NT2/D1 (cell line): ENCODE measurements around the gene RNF113A.

Experiments
- DNase-seq: peaks from one replicate; pipeline ENCODE4 v3.0.0-alpha.2; 2011; ENCODE audit warnings: low read depth, low spot score
- H3K27me3 ChIP-seq: 2 replicates; pipeline ENCODE4 v1.6.0; 2011; ENCODE audit warnings: mild to moderate bottlenecking; ENCODE audit not compliant: insufficient read length, insufficient read depth
- H3K36me3 ChIP-seq: 2 replicates; pipeline ENCODE4 v1.6.1; 2011; ENCODE audit warnings: mild to moderate bottlenecking, low read length, mixed read lengths; ENCODE audit not compliant: insufficient read depth, insufficient read length
- H3K4me1 ChIP-seq: 2 replicates; pipeline ENCODE4 v1.5.1; 2011; ENCODE audit not compliant: insufficient read depth, insufficient read length
- H3K4me3 ChIP-seq: 2 replicates; pipeline ENCODE4 v1.5.1; 2011; ENCODE audit warnings: low read depth; ENCODE audit not compliant: insufficient read length
- H3K9ac ChIP-seq: 2 replicates; pipeline ENCODE4 v1.6.0; 2011; ENCODE audit warnings: low read depth; ENCODE audit not compliant: insufficient read length
- H3K9me3 ChIP-seq: 2 replicates; pipeline ENCODE4 v1.5.1; 2011; ENCODE audit warnings: mild to moderate bottlenecking, low read length; ENCODE audit not compliant: insufficient read depth
- SUZ12 ChIP-seq: IDR thresholded peaks from 2 replicates; pipeline ENCODE4 v1.6.1; 2011; ENCODE audit not compliant: insufficient read length, insufficient read depth; ENCODE audit errors: extremely low read depth
- YY1 ChIP-seq: IDR thresholded peaks from 2 replicates; pipeline ENCODE4 v1.6.1; 2011; ENCODE audit not compliant: insufficient read length, insufficient read depth
- ZNF274 ChIP-seq: IDR thresholded peaks from 2 replicates; pipeline ENCODE4 v1.6.1; 2011; ENCODE audit warnings: mild to moderate bottlenecking, low read depth, low read length

The RNF113A gene

DNA sequence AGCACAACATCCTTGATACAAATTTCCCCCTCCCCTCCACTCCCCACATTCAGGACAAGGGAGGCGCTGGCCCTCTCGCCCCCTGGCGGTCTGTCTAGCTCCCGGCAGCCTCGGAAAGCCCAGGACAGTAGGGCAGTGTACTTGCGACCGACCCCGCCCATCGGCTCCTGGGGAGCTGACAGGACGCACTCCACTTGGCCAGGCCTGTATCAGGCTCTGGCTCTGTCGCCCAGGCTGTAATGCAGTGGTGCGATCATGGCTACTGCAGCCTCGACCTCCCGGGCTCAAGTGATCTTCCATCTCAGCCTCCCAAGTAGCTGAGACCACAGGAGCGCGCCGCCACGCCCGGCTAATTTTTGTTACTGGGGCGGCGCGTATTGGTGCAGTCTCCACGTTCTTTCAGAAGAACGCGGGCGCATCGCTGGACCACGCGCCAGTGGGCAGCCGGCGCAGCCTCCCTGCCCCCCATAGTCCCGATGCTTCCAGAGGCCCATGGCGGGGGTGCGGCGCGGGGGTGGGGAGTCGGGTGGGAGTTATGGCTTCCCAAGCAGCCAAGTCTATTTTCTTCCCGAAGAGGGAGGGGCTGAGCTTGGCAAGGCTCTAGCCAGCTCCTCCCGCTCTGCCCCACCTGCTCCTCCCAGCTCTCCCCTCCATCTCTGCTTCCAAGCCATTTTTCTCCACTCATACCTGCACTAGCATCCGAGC lies 16.3 kb upstream of the RNF113A start:
- Histone ChIP-seq H3K9me3 (no peaks in the 10 kb centered on the region), H3K4me3 (peak overlapping the region; percentile 57), H3K4me1 (no peaks in the 10 kb centered on the region), H3K27me3 (no peaks in the 10 kb centered on the region), H3K9ac (peak overlapping the region; percentile 56), H3K36me3 (no peaks in the 10 kb centered on the region)
- TF ChIP-seq SUZ12 (no peak), ZNF274 (no peak), YY1 (no peak)
- DNase-seq: peak; percentile 77

DNA sequence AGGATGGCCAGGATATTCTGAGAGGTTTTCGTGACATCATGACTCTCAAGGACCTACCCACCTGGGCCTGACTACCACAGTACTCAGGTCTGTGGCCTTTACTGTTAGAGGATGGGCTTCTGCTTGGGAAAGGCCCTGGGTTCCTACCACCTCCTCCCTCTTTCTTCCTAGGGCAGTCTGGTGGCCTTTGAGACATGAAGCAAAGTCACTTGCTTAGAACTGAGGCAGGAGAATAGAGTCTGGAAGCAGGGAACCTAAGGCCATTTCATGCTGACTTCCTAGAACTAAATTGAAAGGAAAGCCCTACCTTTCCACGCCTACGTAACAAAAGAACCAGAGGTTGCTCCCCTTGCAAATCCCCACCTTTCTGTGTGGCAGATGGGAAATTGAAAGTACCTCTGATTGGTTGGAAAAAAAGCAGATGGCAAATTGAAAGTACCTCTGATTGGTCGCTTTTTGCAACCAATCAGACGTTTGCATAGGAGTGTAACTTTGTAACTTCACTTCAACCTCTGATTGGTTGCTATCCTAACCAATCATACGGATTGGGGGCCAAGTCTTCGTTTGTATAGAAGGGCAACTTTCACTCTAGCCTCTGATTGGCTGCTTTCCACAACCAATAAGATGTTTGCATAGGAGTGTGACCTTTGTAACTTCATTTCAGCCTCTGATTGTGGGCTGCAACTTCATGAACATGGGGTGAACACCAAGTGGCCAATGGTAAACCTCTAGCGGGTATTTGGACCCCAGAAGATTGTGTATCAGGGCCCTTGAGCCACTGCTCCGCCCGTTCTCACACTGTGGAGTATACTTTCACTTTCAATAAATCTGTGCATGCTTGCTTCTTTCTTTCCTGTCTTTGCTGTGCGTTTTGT lies 14.3 kb upstream of the RNF113A start:
- Histone ChIP-seq H3K36me3 (no peaks in the 10 kb centered on the region), H3K27me3 (no peaks in the 10 kb centered on the region), H3K4me3 (no peak overlapping the region), H3K9me3 (no peaks in the 10 kb centered on the region), H3K9ac (no peak overlapping the region), H3K4me1 (peaks cover 2% of the 10 kb centered on the region)
- TF ChIP-seq SUZ12: no peak
- no peak for TF ChIP-seq ZNF274
- no peak for TF ChIP-seq YY1
- DNase-seq: no peak

DNA sequence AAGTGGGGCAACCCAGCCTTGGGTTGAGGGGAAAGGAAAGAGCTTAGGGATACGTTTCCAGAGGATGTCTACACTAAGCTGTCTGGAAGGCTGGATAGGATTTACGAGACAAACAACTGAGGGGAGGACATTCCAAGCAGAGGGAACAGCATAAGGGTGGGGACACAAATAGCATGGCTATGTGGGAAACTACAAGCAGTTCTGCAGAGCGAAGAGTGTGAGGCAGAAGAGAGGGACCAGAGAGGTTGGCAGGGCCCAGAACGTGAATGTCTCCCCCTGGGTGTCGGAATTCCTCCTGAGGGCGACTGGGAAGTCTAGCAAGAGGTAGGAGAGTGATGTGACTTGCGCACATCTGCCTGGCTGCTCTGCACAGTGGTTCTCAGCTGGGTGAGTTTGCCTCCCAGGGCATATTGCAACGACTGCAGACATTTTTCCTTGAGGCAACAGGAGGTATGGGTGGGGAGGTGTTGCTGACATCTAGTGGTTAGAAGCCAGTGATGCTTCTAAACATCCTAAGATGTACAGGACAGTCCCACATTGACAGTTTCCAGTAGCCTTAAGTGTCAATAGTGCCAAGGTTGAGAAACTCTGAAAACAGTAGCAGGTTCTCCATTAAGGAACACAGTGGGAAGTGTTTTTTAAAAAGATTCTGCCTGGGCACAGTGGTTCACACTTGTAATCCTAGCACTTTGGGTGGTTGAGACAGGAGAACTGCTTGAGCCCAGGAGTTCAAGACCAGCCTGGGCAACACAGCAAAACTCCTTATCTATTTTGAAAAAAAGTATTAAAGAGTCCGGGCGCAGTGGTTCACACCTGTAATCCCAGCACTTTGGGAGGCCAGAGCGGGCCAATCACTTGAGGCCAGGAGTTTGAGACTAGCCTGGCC lies 9.3 kb upstream of the RNF113A start:
- DNase-seq: no peak
- Histone ChIP-seq H3K4me3 (no peak overlapping the region), H3K4me1 (peaks cover 5% of the 10 kb centered on the region), H3K36me3 (peaks cover 25% of the 10 kb centered on the region), H3K9me3 (no peaks in the 10 kb centered on the region), H3K27me3 (no peaks in the 10 kb centered on the region), H3K9ac (no peak overlapping the region)
- TF ChIP-seq ZNF274 (no peak), YY1 (no peak), SUZ12 (no peak)

DNA sequence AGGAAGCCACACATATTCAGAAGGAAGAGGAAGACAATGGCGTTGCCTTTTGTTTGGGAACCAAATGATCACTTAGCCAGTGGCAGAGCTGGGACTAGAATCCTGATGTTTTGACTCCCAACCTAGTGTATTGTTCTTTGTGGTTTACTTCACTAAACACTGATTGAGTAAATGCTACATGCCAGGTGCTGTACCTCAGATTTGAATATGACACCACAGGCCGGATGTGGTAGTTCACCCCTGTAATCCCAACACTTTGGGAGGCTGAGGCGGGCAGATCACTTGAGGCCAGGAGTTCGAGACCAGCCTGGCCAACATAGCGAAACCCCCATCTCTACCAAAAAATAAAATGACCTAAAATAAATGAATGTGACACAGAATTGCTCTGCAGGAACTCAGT lies 8.5 kb upstream of the RNF113A start:
- TF ChIP-seq YY1: no peak

DNA sequence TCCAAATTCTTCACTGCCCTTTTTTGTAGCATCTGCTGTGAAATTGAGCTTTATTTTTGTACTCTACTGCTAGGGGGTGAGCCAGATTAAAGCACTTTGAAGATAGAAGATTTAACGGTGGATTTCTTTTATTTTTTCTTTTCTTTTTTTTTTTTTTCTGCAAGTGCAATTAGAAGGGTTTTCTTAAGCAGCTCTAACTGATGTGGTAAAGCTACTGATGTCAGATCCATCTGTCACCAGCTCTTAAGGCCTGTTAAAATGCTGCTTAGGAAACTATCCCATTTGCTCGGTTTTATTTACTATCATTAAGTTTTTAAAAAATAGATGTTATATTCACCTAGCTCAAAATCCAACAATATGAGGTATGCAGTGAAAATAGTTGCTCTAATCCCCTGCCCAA lies 7.2 kb upstream of the RNF113A start:
- Histone ChIP-seq H3K4me1 (peaks cover 5% of the 10 kb centered on the region), H3K36me3 (peaks cover 43% of the 10 kb centered on the region), H3K9me3 (no peaks in the 10 kb centered on the region), H3K27me3 (no peaks in the 10 kb centered on the region), H3K9ac (no peak overlapping the region), H3K4me3 (no peak overlapping the region)
- DNase-seq: no peak
- TF ChIP-seq SUZ12 (no peak), YY1 (no peak), ZNF274 (no peak)

More for the DNA sequence above, 8.5 kb upstream of the RNF113A start:
- Histone ChIP-seq H3K4me3 (no peak overlapping the region), H3K36me3 (peaks cover 31% of the 10 kb centered on the region), H3K9me3 (no peaks in the 10 kb centered on the region), H3K27me3 (no peaks in the 10 kb centered on the region), H3K4me1 (peaks cover 5% of the 10 kb centered on the region), H3K9ac (no peak overlapping the region)
- DNase-seq: no peak

DNA sequence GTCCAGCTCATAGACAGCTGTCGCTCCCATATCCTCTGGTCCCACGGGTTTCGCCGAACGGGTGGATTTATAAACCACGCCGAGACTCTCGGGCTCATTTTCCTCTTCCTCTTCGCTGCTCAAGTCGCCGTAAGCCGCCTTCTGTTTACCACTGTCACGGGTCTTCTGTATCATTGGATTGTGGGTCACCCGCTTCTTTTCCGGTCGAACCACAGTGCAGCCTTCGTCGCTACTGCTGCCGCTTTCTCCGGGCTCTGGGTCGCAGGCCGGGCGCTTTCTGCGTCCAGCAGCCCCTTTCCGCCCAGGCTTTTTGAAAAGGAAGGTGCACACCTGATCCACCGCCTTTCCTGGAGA lies 311 bp downstream of the RNF113A start:
- no peaks in the 10 kb centered on the region for H3K4me1 ChIP-seq
- H3K4me3 ChIP-seq: peak overlapping the region; percentile 94
- peaks cover 29% of the 10 kb centered on the region for H3K36me3 ChIP-seq
- TF ChIP-seq YY1: no peak
- no peak for TF ChIP-seq ZNF274
- TF ChIP-seq SUZ12: no peak
- DNase-seq: no peak
- H3K9ac ChIP-seq: peak overlapping the region; percentile 97
- no peaks in the 10 kb centered on the region for H3K9me3 ChIP-seq
- peaks cover 3% of the 10 kb centered on the region for H3K27me3 ChIP-seq
